IPS DF 4.7 (cell line): ENCODE data around the gene XDH.

Source experiments
- DNase-seq: peaks from one replicate; pipeline ENCODE4 v3.0.0-alpha.2; 2013; ENCODE audit warnings: low spot score; ENCODE audit errors: extremely low read depth

XDH gene

GRCh38 chr2:31404302-31404701, 10.2 kb downstream of the XDH start:
- DNase-seq = no peak

GRCh38 chr2:31402388-31402787, 12.2 kb downstream of the XDH start:
- DNase-seq = no peak

- no peak for DNase-seq
These were observed 13.0 kb downstream of the XDH start for GRCh38 chr2:31401580-31401979.

DNA sequence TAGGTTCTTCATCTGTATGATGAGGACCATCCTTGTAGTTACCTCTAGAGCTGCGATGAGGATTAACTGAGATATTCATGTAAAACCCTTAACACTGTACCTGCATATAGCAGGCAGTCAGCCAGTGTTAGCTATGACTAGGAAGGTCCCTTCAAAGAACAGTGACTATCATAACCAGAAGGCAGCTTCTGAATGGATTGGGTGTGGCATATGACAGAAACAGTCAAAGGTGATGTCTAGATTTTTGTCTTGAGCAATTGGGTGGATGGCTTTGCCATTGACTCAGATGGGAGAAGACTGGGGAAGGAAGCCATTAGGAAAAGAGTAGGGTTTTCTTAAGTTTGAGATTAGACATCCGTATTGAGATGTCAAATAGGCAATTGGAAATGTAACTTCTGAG, 15.7 kb downstream of the XDH start:
- DNase-seq = no peak

DNA sequence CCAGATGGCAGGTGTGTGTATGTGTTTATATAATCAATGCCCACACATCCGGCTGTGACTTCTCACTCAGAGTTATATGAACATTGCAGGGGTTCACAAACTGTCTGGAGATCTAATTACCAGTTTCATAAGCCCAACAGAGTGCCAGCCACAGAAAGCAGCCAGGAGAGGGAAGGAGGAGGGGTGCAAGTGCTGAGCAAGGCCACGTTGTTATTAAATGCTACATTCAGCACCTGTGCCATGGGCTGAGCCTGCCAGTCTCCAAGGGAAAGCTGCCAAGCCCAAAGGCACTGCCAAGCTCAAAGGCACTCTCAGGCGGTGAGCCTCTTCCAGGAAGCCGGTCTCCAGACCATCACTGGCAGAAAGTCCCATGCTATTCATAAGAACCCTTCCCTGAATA, 17.4 kb downstream of the XDH start:
- DNase-seq = no peak

DNA sequence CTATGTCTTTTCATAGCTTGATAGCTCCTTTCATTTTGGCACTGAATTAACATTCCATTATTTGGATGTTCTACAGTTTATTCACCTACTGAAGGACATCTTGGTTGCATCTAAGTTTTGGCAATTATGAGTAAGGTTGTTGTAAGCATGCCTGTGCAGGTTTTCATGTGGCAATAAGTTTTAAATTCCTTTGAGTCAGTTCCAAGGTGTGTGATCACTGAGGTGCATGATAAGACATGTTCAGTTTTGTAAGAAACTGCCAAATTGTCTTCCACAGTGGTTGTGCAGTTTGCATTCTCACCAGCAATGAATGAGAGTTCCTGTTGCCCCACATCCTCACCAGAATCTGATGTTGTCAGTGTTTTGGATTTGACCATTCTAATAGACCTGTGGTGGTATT, 24.2 kb downstream of the XDH start:
- no peak for DNase-seq

GRCh38 chr2:31388736-31389135, 25.8 kb downstream of the XDH start:
- DNase-seq = no peak

DNA sequence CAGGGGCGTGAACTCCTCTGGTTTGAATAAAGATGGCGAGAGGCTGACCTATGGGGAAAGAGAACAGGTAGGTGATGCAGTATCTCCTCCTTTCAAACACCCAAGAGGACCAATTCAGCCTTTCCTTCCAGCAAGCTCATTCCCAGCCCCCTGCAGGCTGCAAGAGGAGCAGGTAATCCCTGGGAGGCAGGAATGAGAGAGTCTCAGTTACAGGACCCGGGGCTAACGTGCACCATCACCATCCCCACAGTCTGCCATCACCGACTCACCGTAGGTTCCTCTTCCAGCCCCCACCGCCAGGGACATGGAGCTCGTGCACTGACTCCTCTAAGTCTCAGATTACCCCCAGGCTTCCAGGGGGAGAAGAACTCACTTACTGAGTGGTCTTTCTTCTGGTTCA, 26.7 kb downstream of the XDH start:
- DNase-seq = no peak

- no peak for DNase-seq
These were observed 27.9 kb downstream of the XDH start for GRCh38 chr2:31386648-31387047.

DNA sequence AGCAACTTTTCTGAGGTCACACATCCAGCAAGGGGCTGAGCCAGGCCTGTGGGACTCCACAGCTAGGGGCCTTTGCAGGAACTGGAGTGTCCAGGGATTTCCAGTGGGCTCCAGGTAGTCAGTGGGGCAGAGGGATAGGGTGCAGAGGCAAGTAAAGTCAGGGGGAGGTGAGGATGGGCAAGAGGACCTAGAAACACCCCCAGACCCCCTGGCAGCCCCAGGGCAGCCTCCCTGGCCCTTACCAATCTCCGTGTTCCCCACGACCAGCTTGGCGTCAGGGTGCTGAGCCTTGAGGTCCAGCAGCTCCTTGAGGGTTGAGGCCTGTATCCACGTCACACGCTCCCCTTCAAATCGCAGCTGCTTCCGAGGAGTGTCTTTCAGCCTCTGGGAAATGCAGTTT, 28.4 kb downstream of the XDH start:
- DNase-seq = no peak

DNA sequence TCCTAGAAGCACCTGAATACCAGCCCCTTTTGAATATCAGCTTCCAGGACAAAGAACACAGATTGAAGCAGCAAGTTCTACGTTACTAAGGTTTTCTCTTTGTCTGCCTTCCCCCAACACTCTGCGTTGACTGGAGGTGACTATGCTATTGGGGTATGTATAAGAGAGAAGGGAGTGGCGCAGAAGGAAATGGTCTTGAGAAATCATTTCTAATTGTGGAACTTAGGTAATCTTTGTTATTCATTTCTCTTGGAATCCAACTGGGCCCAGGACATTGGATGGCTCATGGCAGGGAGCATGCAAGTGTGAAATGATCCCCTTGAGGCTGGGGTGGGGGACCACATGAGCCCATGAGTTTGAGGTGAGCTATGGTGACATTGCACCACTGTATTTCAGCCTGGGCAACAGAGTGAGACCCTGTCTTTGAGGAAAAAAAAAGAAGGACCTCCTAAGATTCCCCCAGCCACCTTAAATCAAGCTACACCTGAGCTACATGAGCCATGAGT, 29.7 kb downstream of the XDH start:
- no peak for DNase-seq

DNA sequence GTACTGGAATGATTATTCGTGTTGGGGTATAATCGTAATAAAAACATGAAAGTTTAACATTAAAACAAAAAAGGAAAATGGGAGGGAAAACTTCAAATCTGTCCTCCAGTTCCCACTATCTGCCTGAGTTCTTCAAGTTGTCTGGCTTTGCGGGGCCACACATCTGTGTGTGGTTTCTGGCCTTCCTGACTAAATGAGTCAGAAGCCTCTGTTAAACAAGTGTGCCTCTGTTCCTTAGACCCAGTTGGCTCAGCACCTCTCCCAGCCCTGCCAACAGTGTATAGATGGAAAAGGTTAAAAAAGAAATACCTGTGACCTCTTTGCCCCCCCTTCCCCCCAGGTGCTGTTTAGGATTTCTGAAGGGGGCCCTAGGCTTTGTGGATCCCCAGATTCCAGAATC, 30.2 kb downstream of the XDH start:
- DNase-seq = no peak

- DNase-seq = no peak
These were observed 30.9 kb downstream of the XDH start for GRCh38 chr2:31383471-31384153.

DNA sequence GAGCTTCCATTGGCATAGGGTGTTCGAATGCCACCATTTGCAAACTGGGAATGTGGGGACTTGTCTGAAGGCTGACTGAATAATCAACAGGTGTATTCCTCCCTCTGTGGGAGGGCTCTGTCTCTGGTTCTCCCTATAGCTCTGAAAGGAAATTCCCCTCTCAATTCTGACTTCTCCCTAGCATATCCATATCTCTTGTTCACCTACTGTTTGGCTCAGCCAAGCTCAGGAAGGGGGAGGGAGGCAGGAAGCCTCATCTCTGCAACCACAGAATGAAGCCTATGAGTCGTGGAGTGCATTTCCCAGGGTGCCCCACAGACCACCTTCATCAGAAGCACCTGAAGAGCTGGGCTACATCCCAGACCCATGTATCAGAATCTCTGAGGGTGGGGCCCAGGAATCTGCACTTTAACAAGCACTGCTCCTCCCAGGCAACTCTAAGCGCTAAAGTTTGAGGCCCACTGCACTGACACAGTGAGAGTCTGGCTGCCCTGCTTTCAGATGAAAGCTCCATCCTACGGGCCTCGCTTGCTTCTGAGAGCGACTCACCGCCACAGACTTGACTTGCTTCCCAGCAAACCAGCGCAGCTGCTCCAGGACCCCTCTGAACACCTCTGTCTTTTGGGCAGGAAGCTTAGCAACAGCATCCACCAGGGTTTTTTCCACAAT, 32.0 kb downstream of the XDH start:
- no peak for DNase-seq

DNA sequence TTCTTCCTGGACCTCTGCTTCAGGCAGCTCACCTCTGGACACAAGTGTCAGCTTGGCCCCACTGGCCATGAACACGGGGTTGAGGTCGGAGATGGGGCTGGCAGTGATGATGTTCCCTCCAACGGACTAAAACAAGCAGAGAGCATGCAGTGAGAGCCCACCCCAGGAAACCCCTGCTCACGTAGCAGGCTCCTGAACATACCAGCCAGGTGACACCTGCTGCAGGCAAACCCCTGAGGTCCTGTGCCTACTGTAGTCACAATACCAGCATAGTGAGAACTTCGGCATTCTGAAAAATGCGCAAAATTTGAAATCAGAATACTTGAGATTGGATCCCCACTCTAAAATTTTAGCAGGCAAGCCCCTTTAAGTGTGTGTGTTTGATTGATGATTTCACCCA, 32.9 kb downstream of the XDH start:
- no peak for DNase-seq

GRCh38 chr2:31380243-31380642, 34.3 kb downstream of the XDH start:
- DNase-seq = no peak

DNA sequence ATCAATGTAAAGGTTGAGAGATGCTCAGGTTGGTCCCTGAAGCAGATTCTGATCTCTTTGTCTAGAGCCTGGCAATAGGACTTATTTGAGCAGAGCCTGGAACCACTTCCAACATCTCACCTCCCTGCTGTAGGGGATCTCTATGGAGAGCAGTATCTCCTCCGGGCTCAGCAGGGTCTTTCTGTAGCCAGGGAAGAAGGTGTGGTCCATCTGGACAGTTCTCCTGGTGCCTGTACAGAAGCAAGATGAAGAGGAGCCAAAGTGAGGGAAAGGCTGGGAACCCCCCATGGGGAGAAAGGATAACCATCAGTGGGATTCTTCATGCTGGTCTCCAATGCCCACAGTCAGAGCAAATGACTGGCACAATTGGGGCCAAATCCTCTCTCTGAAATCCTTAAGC, 34.8 kb downstream of the XDH start:
- DNase-seq = no peak

- DNase-seq = no peak
These were observed 35.6 kb downstream of the XDH start for GRCh38 chr2:31378791-31379501.

- no peak for DNase-seq
These were observed 36.2 kb downstream of the XDH start for GRCh38 chr2:31378389-31378788.

DNA sequence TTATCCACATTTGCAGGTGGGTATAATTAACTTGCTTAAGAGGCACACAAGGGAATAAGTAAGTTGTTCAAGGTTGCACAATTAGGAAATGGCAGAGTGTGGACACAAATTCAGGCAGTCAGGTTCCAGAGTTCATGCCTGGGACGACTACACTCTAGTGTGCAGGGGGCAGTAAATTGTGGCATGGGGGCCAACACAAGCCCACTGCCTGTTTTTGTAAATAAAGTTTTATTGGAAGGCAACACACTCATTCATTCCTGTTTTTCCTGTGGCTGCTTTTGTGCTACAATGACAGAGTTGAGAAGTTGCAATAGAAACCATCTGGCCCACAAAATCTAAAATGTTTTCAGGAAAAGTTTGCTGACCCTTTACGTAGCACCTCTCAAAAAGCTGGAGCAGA, 41.4 kb downstream of the XDH start:
- DNase-seq = no peak

- DNase-seq = no peak
These were observed 42.4 kb downstream of the XDH start for GRCh38 chr2:31372097-31372496.

- DNase-seq = no peak
These were observed 42.9 kb downstream of the XDH start for GRCh38 chr2:31371691-31372090.

- no peak for DNase-seq
These were observed 47.8 kb downstream of the XDH start for GRCh38 chr2:31366733-31367132.
